SK-N-SH (cell line): Measurements from ENCODE around the gene LRP11.

ENCODE experiments used
- FOSL2 ChIP-seq: IDR thresholded peaks from 2 replicates; pipeline ENCODE4 v1.4.0; 2012; ENCODE audit warnings: low read depth, mild to moderate bottlenecking, moderate library complexity, borderline replicate concordance
- RAD21 ChIP-seq: IDR thresholded peaks from 2 replicates; pipeline ENCODE4 v1.6.1; 2012; ENCODE audit warnings: mild to moderate bottlenecking, low read length
- TAF1 ChIP-seq: IDR thresholded peaks from 2 replicates; pipeline ENCODE4 v1.6.1; 2012; ENCODE audit warnings: low read depth, mild to moderate bottlenecking, low read length, moderate library complexity, borderline replicate concordance
- YY1 ChIP-seq: IDR thresholded peaks from 2 replicates; pipeline ENCODE4 v1.4.0; 2012; ENCODE audit warnings: low read depth, mild to moderate bottlenecking
- TF ChIP-seq, protein P1 (sequence below): fragments of 200-600 bp; sonication (generic); IDR thresholded peaks from 2 replicates; pipeline ENCODE4 v1.6.1; 2017; ENCODE audit warnings: antibody characterized with exemption, mild to moderate bottlenecking, moderate library complexity

DNA sequence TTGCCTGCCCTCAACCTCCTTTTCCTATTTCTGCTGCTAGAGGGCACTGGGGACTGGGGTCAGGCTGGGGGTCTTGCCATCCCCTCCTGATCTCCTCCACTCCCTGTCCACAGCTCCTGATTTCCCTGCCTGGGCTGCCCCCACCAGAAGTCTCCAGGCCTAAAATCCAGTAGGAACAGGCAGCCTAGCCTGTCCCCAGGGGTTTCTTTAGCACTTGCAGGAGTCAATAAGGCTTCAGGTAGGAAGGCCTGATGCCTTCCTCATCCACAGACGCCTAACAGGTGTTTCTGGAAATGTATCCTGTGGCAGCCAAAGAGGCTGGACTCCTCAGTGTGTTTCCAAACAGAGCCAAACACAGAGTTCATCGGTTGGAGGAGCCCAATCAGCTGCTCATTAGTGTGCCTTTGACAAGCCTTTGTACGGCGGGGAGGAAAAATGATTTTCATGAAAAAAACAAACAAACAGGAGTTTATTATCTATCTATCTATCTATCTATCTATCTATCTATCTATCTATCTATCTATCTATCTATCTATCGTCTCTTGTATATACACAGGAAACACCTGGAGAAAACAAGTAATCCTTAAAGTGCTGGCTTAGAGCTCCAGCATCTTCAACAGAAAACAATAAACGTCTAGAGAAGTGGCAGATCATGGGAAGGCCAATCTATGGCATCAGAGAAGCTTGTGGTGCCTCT lies 37.4 kb upstream of the LRP11 start:
- TF ChIP-seq, protein P1, sequence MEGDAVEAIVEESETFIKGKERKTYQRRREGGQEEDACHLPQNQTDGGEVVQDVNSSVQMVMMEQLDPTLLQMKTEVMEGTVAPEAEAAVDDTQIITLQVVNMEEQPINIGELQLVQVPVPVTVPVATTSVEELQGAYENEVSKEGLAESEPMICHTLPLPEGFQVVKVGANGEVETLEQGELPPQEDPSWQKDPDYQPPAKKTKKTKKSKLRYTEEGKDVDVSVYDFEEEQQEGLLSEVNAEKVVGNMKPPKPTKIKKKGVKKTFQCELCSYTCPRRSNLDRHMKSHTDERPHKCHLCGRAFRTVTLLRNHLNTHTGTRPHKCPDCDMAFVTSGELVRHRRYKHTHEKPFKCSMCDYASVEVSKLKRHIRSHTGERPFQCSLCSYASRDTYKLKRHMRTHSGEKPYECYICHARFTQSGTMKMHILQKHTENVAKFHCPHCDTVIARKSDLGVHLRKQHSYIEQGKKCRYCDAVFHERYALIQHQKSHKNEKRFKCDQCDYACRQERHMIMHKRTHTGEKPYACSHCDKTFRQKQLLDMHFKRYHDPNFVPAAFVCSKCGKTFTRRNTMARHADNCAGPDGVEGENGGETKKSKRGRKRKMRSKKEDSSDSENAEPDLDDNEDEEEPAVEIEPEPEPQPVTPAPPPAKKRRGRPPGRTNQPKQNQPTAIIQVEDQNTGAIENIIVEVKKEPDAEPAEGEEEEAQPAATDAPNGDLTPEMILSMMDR, result no peak
- TF ChIP-seq TAF1 (no peak), FOSL2 (no peak), YY1 (no peak), RAD21 (no peak)
